ENCODE data around the gene PKHD1.

The PKHD1 gene

DNA sequence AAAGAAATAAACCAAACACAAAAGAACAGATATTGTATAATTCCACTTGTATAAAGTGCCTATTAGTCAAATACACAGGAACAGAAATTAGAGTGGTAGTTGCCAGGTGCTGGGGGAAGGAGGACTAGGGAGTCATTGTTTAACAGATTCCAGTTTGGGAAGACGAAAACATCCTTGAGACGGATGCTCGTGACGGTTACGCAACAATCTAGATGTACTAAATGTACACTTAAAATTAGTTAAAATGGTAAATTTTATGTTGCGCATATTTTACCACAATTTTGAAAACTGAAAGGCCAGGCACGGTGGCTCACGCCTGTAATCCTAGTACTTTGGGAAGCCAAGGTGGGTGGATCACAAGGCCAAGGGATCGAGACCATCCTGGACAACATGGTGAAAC lies 111.0 kb downstream of the PKHD1 start:
- no peak overlapping the region for H3K4me3 ChIP-seq (ENCODE audit: control insufficient read depth, low read depth, low read length)
- no peak for DNase-seq (ENCODE audit: low read depth)

DNA sequence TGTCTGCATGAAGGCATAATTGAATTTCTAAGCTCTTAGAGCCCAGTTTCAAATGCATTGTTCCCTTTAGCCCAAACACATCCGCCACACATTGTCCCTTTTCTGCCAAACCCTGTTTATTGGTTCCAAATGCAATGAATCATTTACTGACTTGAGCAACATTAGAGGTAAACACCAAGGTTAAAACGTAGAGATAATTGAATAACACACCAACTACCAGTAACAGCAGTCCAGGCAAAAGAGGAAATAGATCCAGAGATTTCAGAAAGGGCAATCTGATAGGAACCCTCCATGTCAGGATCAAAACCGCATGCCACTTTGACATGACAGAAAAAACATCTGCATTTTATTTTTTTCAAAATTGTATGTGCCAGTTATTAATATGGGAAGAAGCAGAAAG lies 114.8 kb downstream of the PKHD1 start:
- no peak for DNase-seq (ENCODE audit: low read depth)
- no peak overlapping the region for H3K4me3 ChIP-seq (ENCODE audit: control insufficient read depth, low read depth, low read length)
- TF ChIP-seq, protein P1, sequence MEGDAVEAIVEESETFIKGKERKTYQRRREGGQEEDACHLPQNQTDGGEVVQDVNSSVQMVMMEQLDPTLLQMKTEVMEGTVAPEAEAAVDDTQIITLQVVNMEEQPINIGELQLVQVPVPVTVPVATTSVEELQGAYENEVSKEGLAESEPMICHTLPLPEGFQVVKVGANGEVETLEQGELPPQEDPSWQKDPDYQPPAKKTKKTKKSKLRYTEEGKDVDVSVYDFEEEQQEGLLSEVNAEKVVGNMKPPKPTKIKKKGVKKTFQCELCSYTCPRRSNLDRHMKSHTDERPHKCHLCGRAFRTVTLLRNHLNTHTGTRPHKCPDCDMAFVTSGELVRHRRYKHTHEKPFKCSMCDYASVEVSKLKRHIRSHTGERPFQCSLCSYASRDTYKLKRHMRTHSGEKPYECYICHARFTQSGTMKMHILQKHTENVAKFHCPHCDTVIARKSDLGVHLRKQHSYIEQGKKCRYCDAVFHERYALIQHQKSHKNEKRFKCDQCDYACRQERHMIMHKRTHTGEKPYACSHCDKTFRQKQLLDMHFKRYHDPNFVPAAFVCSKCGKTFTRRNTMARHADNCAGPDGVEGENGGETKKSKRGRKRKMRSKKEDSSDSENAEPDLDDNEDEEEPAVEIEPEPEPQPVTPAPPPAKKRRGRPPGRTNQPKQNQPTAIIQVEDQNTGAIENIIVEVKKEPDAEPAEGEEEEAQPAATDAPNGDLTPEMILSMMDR (IDR thresholded peaks at IDR 0.05; ENCODE audit: control insufficient read depth, insufficient read depth, low read depth, low read length, missing control alignments), result no peak

More for the DNA sequence above, 111.0 kb downstream of the PKHD1 start:
- TF ChIP-seq, protein P1 (IDR thresholded peaks at IDR 0.05; ENCODE audit: control insufficient read depth, insufficient read depth, low read depth, low read length, missing control alignments), result no peak

DNA sequence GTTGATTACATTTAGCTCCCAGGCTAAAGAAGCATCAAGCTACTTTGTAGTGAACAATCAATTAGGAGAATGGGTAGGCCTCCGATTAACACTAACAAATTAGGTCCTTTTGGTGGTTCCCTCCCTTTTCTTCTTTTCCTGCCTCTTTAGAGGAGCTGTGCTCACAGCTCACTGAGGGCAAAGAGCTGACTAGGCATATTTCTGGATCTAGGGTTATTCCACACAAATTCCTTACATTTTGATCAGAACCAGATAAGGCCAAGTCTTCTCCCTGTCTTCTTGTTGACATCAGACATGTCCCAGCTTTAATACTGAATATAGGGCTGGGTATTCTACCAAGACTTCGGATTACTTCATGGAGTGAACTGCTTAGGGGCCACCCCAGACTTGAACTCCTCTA lies 119.1 kb downstream of the PKHD1 start:
- no peak overlapping the region for H3K4me3 ChIP-seq (ENCODE audit: control insufficient read depth, low read depth, low read length)
- no peak for DNase-seq (ENCODE audit: low read depth)
- TF ChIP-seq, protein P1 (IDR thresholded peaks at IDR 0.05; ENCODE audit: control insufficient read depth, insufficient read depth, low read depth, low read length, missing control alignments), result no peak

DNA sequence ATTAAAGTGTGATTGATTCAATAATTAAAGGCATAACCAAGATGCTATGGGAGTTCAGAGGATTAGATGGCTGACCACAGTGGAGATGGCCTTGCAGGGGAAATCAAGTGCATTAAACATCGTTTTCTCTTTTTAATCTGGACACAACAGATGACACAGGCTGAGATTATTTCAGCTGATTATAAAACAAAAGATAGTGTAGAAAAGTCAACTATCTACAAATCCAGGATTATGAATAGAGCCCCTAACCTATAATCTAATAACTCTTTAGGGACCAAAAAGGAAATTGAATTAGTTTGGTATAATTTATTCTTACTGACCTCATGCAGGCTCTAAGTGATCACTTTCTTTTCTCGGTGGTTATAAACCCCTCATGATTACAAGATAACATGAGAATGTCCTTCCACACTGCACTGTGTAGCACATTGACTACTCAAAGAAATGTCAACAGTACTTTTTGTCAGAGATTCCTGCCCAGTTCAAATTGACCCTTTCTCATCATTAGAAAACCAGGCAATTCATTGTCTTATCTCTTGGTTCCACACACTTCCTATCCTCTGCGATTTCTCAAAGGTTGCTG lies 122.1 kb downstream of the PKHD1 start:
- no peak for DNase-seq (ENCODE audit: low read depth)
- no peak overlapping the region for H3K4me3 ChIP-seq (ENCODE audit: control insufficient read depth, low read depth, low read length)
- TF ChIP-seq, protein P1 (IDR thresholded peaks at IDR 0.05; ENCODE audit: control insufficient read depth, insufficient read depth, low read depth, low read length, missing control alignments), result no peak

DNA sequence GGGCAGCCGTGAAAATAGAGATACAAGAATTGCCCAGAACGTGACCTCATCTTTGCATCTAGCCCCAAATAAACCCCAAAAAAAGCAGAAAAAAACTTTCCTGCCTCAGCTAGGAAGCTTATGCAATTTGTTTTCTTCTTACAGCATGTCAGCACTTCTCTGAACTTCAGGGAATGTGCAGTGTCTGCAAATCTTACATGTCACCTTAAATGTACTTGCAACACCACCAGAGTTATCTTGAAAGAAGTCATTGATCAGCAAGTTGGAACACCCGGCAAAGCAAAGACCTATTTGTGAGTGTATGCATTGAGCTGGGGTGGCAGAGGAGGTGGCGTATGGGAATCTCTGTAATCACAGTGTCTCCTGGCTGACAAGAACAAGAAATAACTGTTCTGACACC lies 123.4 kb downstream of the PKHD1 start:
- no peak overlapping the region for H3K4me3 ChIP-seq (ENCODE audit: control insufficient read depth, low read depth, low read length)
- no peak for DNase-seq (ENCODE audit: low read depth)
- TF ChIP-seq, protein P1 (IDR thresholded peaks at IDR 0.05; ENCODE audit: control insufficient read depth, insufficient read depth, low read depth, low read length, missing control alignments), result no peak

DNA sequence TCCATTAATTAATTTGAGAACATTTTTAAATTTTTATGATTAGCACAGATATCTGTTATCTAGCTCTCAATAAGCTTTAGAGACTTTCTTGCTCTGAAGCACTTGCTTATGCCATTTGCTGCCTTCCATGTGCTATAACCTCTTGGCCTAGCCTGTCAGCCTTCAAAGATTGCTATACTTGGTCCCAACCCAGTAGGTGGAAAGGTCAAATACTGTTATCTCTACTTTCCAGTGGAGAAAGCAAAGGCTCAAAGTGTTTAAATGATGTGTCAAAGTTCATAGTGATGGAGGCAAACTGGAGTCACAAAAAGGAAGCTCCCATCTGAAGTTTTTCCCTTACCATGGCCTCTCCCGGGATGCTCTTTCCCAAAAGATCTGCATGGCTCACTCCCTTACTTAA lies 125.1 kb downstream of the PKHD1 start:
- no peak overlapping the region for H3K4me3 ChIP-seq (ENCODE audit: control insufficient read depth, low read depth, low read length)
- DNase-seq (ENCODE audit: low read depth), result no peak
- TF ChIP-seq, protein P1 (IDR thresholded peaks at IDR 0.05; ENCODE audit: control insufficient read depth, insufficient read depth, low read depth, low read length, missing control alignments), result no peak

DNA sequence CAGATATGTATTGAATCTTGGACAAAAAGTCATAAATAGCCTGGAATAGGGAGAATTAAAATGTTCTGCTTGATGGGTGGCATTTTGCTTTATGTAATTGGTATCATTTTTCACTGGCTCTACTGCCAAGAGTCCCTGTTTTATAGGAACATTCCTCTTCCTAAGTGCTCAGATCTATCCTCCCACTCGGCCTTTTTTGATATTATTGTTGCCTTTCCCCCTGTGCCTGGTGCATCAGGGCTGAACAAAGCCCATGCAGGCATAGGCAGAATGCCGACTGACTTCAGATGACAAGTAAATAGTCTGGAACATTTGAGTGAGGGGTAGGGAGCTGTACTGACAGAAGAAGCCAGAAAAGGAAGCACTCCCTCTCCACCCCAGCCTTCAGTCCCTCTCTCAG lies 127.0 kb downstream of the PKHD1 start:
- DNase-seq (ENCODE audit: low read depth), result no peak
- TF ChIP-seq, protein P1 (IDR thresholded peaks at IDR 0.05; ENCODE audit: control insufficient read depth, insufficient read depth, low read depth, low read length, missing control alignments), result no peak
- H3K4me3 ChIP-seq (ENCODE audit: control insufficient read depth, low read depth, low read length), result no peak overlapping the region
